GM19455 (cell line): ENCODE results near the gene HOXA1.

Experiments used
- ATAC-seq: cut with Tn5 transposase; IDR thresholded peaks from one replicate; pipeline ENCODE4 v1.9.1; 2021; ENCODE audit not compliant: unreplicated experiment

Gene HOXA1

DNA sequence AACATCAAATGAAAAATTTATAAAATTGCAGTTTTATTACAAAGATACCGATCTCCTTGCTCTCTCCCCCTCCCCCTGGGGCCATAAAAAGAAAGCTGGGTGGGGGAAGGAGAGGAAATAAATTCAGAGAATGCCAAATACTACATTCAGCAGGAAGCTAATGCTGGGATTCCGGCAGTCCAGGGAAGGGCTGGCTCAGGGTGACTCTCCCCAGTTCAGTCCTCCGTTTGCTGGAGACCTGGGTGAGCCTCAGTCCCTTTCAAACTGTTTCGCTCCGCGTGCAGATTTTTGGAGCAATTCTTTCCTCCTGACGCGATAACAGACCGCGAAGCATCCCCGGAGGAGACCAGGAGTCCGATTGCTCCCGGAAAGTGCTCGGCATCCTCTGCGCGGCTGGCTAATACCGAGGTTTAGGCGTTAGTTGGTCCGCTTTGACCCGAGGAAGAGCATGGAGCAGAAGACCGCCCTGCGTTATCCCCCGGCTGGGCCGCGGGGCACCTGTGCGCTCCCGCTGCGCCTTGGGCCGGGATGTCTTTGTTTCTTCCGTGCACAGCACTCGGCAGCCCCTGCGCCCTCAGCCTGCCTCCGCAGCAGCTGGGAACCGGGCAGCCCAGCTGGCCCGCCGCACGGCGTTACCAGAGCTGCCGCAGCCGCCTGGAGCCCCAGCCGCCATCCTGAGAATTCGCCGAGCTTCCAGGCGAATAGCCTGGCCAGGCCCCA lies 10.5 kb upstream of the HOXA1 start:
- ATAC-seq, result no peak

DNA sequence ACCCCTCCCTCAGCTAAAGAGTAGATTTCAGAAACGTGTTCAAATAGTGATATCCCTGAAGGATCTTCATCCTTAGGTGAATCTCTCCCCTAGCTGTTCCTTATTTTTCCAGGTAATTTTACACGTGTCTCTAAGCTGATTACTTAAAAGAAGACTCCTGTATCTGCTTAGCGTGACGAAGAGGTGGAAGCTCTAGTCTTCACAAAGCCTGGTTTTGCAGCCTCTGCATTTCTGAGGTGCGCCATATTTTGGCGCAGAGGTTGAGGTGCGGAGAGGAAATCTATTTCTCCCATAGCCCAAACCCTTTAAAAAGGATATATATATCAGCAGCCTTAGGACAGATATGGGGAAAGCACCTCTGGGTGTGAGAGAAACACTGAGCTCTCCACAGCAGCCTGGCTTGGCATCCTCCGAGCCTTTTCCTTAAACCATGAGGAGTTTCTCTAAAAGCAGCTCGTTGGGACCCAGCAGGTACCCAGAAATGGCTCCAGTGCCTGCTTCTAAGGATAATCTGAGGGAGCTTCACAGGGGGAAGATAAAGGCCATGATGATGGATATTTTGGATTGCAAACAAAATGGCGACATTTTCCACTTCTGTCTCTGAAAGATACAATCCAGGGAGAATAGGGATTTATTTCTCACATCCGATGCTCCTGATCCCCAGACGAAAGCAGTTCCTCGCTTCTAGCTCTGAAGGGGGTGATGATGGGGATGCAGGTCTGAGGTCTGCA lies 9.7 kb upstream of the HOXA1 start:
- no peak for ATAC-seq

DNA sequence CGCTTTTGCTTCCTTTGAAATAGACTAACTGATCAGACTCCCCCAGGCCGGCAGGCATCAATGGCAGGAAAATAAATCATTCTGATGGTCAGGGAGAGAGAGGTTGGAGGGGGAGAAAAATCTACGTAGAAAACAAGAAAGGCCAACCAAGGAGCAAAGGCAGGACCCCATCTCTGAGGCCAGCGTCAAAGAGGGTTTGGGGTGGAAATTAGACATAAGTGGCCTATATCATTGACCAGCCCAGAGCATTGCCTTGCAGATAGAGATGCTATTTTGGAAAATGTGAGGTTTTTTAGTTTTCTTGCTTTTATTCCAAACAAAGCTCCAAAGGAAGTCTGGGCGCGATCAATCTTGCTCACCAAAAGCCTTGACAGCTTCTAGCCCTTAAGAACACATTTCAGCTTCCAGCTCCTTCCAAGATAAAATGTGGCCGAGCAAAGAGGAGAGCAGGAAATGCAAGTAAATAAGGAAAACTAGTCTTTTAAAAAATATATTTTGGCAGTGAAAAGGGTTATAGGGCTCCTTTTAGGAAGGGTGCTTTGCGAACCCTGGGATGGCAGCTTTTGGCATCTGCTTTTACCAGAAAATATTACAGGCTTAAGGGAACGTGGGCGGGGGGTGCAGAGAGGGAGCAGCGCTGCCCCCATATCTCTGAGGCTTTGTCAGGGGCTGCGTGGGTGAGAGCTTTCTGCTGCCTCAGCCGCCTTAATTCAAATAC lies 8.7 kb upstream of the HOXA1 start:
- ATAC-seq, result no peak

DNA sequence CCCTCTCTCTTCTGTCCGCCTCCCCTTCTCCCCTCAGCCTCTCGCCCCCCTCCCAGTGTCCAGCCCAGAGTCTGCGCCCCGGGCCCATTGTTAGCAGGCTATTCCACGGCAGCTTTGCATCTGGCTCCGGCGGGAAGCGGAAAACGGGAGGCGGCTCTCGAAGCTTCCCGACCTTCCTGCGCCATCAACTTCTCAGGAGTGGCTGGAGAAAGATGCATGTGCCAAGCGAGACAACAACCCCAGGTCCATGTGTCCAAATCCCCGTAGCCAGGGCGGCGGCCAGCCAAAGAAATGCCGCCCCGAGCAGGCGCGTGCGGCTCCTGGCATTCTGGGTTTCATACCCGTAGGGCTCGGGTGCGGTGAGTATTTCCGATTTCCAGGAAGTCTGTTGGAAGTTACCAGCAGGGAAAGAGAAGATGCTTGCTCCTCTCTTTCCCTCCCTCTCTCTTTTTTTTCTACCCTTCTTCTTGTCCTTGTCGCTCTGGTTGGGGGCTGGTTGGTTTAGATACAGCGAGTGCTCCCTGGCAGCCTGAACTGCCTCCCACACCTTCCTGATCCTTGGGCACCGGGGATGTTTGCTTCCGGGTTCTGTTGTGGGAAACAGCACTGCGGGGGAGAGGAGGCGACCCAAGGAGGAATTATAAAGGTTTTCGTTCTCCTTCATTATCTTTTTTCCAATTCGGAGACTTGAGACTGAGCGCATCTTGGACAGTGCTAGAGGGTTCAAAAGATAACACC lies 7.9 kb upstream of the HOXA1 start:
- no peak for ATAC-seq

DNA sequence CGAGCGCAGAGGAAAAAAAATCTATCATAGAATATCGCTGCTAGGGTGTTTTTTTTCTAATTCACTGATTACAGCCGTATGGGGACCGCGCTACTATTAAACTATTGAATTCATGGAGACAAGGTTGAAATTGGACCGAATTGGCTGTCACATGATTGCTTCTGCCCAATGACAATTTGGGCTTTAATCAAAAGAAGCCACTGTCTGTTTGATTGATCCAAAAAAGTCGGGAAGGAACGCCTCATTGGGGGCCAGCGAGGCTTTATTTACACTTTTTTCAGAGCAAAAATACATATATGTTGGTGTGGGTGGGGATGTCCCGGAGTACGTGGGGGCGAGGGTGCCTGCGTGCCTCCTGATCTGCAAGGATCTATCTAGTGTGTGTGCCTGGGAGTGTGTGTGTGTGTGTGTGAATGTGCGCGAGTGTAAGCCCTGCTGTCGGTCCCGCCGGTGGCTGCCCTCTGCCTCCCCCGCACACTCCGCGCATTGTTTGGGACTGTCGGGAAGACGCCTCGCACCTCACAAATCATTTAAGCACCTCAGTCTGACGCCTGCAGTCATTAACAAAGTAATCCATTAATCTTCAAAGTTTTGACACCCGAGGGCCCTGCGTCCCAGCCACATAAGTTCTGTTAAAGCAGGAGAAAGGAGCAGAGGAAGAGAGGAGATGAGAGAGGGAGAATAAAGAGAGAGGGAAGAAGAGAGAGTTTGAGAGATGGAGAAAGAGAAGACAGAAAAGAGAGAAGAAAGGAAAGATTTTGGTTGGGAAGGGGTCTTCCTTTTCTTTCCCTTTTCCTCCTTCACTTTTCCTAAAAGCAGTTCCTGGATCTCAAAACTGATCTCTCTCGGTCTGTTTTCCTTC lies 7.0 kb upstream of the HOXA1 start, which contains the start of gene HOXA2:
TSS of gene HOXA2 (minus strand) at position 103 of the 862 bp plus-strand sequence. CDS start 183 bp downstream, outside the sequence.
- no peak for ATAC-seq

DNA sequence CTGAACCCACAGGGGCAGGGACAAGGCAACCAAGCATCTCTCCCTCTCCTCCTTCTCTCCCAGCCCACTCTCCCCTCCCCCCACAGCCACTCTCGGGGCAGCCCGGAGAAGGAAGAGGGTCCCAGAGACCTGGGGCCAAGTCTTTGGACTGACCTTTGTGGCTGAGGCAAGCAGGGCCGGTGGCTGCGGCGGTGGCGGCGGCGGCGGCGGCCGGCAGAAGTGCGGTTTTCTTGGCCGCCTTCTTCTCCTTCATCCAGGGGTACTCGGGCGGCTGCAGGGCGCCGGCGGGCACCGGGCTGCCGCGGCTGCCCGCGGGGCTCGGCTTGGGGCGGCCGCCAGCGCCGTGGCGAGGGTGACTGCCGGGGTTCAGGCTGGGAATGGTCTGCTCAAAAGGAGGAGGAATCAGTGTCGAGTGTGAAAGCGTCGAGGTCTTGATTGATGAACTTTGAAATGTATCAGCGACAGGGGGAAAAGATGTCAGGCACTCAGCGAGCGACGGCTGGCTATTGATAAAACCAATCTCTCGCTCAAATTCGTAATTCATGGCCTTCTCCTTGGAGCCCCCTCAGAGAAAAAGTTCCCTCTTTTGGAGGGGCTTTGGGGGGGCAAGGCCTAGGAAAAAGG lies 6.3 kb upstream of the HOXA1 start:
- ATAC-seq, result no peak

DNA sequence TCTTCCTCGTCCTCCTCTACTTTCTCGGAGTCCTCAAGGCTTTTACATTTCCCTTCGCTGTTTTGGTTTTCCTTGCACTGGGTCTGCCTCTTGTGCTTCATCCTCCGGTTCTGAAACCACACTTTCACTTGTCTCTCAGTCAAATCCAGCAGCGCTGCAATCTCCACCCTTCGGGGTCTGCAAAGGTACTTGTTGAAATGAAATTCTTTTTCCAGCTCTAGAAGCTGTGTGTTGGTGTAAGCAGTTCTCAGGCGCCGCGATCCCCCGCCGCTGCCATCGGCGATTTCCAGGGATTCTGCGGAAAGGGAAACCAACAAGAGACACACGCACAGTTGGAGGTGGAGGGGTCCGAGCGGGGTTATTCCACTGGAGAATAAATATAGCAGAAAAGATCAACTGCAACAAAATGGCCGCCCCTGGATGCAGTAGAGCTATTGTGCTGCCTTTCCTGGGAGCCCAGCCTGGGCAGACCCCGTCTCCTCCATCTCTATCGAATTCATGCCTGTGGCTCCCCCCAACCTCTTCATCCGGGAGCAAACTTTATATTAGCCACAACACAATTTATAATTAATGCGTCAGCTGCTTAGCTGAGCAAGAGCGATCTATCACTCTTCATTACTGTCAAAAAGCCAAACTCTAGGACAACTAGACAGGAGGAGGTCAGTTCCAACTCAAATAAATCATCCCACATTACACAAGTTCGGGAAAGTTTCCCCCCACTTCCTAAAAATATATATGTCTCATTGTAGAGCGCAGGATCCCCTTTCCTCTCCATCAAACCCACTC lies 5.6 kb upstream of the HOXA1 start:
- ATAC-seq, result no peak

DNA sequence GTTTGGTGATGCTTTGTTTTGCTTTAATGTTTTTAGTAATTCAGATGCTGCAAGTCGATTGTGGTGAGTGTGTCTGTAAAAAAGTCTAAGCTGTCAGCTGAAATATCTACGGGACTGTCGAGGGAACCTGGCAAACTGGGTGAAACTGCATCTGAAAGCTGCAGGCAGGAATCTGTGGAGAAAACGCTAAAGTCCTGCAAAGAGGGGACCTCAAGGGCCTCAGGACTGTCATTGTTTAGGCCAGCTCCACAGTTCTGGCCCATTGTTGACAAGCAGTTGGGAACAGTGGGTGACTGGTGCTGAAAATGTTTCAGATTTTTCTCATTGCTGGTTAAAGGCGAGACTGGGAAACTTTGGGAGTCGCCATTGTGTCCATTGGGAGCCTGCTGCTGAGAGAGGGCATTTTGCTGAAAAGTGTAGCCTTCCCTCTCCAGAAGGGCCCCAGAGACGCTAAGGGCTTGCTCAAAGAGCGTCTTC lies 4.9 kb upstream of the HOXA1 start:
- no peak for ATAC-seq

DNA sequence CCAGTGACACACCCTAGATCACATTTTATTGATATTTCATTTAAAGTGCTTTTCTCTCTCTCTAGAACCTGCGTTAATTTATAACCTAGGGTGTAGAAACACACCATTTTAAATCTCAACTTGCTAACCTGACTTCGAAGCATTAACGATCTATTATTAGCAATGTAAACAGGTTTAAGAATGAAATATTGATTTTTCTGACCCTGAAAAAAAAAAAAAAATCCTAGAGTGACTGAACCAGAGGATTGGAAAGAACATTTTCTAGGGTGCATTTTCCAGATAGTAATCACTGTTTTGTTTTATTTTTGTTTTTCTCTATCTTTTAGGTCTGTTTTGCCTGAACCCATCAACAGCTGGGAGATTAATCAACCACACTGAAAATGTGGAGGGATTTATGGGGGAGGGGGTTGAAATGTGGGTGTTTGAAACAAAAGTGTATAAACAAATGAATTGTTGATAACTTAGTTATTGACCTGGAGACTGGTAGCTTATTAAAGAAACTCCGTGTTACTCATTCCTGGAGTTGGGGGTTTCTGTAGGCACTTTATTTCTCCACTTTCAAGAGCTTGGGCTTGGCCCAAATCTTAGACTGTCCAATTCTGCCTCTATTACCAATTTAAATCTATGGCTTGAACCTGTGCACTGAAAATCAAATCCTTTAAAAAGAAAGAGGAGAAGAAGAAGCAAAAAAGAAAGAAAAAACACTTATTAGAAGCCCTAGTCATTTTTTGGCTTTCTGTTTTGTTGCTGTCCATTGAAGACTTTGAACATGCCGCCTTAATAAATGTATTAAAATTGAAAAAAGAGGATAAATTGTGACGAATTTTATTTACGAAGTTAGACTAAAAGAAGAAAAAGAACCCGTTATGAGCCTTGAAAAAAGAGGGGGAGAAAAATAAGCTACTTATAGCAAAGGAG lies 3.9 kb upstream of the HOXA1 start:
- ATAC-seq, result no peak

DNA sequence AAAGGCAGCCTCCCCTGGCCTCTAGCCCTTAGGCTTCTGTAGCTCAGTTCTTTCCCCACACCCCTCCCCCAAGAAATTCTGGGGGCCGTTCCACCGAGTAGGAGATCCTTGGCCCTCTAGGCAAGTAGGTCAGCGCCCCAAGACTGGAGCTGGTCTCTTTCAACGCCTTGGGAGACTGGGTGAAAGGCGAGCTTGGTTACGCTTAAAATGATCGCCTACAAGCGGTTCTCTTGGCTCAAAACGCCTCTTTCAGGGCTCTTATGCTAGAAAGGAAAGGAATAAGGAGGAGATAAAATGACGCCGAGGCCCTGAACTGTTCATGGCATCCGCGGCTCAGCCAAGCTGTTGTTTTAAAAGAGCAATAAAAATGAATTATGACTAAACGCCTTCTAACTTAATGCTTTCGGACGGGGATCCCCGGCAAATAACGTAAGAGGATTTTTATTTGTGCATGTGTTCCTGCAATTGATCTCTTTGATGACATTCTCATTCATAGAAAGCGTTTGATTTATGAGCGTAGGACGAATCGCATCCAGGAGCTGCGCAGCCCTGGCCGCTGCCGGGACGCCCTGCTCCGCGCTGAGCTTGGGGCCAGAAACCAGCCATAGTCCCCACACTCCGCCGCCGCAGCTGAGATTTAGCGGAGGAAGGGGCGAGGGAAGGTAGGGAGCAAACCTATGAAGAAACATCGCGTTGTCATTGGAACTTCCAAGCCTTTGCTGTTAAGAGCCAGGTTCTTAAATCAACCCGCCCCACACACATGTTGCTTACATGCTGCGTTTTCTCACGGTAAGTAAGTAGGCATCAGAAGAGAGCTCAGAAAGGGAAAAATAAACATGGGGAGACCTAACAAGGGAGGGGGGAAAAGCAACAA lies 3.0 kb upstream of the HOXA1 start:
- ATAC-seq, result no peak

DNA sequence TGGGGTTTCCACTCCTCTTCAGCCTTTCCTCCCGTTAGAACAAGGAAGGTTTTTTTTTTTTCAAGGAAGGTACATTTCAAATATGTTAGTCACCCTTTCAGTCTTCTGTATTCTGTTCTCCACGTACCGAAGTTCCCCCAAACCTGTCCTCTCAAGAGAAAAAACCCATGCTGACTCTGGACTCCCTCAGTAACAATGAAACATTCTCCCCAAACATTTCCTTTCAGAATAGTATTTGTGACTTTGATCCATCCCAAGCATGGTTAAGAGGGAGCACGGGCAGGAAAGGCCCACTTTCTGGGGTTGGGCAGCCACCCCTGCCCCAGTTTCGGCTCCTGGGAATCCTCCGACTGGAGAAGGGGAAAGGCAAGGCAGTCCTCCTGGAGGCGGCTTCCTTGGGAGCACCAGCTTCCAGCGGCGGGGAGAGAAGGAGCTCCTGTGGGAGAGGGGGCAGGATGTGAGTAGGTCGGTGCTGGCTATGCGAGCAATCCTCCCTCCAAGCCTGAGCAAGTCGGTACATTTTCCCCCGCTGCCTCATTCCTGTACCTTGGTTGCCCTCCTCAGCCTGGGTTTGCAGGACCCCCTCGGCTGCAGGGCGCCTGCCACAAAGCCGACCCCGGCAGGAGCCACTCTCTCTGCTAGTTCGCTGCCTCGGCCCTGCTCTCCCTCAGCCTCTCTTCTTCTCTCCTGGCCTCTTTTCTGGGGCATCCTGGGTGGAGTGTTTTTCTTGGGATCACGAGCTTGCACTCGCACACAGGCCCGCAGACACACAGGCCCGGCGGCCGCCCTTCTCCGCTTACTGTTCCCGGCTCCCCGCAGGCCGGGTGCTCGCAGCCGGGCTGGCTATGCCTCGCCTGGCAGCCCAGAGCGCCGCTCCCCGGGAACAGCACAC lies 2.1 kb upstream of the HOXA1 start:
- ATAC-seq, result no peak

DNA sequence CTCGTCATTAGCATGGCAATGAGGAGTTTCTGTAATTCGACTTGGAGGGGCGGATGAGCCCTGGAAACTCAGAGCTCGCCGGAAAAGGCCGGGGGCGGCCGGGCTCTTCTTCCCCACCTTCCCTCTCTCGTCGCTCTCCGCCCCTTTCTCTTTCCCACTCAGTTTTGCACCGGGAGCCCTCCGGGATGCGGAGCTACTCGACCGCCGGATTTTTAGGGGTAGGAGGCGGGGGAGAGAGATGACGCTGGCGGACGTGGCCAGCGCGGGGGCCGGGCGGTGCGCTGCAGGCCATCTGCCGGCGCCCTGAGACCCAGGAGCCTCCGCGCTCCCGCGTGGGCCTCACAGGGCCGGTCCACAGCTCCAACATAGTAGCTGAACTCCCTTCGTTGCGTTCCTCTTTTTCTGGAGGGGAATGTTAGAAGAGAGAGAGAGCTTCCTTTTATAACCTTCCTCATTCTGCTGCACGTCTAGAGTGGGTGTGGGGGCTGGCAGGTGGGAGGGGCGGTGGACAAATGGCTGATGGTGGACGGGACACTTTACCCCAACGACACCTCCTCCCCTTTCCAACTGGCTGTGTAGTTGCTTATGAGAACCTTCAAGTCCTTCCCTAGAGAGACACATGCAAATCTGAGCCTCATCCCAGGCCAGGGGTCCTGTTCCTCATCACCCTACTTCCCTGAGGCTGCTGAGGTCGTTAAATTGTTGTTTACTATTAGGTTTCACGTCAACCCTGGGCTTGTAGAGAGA lies 1.1 kb upstream of the HOXA1 start:
- no peak for ATAC-seq

DNA sequence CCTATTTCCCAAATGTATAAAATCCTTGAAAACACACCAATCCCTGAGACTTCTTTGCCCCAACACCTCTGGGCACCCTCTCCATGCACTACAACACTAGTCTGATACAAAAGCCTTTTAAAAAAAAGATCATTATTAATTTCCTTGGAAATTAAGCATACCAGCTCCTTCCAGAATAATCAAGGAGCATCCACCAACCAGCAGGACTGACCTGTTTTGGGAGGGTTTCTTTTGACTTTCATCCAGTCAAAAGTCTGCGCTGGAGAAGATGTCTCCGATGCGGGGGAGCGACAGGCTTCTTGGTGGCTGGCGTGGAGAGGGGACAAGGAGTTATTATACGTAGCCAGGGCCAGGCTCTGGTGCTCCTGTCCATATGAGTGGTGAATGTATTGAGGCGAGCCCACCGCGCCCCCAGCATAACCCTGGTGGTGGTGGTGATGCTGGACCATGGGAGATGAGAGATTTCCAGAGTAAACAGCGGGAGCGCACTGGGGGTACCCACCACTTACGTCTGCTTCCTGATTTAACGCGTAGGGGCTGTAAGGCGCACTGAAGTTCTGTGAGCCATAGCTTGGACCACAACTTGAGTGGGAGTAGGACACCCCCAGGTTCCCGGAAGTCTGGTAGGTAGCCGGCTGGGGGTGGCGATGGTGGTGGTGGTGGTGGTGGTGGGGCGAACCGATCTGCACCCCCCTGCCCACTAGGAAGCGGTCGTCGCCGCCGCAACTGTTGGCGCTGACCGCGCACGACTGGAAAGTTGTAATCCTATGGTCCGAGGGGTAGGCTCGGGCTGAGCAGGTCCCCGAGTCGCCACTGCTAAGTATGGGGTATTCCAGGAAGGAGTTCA lies 527 bp downstream of the HOXA1 start:
- no peak for ATAC-seq

DNA sequence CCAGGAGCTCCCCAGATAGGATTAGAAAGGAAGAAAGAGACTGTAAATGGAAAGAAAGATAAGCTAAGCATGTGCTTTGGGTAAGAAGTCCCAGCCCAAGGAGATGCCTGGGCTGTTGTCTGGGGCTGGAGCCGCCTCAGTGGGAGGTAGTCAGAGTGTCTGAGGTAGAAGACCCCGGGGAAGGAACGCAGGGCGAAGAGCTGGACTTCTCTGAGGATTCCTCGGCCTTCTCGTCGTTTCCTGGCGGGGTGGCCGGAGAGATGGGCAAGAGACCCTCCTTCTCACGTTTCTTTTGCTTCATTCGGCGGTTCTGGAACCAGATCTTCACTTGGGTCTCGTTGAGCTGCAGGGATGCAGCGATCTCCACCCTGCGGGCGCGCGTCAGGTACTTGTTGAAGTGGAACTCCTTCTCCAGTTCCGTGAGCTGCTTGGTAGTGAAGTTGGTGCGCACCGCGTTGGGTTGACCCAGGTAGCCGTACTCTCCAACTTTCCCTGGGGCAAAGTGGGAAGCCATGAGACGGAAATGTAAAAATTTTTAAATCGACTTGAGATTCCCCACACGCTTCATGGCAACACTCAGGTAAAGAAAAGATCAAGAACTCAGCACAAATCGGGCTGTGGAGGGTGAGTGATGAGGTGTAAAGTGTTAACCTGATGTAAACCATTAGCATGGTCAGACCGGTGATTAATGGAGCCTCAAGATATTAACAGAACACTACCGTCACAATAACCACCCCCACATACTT lies 1.3 kb downstream of the HOXA1 start:
- ATAC-seq, result no peak
